HG03097 (cell line): Measurements from ENCODE around the gene RBM12.

ENCODE experiments used
- ATAC-seq: cut with Tn5 transposase; IDR thresholded peaks from one replicate; pipeline ENCODE4 v1.9.1; 2021; ENCODE audit not compliant: unreplicated experiment, low FRiP score

The RBM12 gene

GRCh38 chr20:35602851-35603495, 61.7 kb downstream of the RBM12 start:
- no peak for ATAC-seq

DNA sequence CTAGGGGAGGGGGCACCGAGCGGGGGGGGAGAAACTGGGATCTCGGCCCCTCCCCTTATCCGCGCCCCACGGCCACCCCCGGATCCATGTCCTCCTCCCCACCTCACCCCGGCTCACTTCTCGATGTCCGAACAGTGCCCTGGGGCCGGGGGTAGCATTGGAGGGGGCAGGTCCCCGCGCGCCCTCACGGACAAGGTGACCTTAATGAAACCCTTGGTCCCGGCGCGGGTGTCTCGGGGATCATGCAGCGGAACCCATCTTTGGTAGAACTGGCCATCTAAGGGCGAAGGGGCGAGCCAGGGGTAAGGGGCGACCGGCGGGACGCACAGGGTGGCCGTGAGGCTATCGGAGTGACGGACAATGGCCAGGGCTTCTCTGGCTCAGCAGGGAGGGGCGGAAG, 62.7 kb downstream of the RBM12 start:
- no peak for ATAC-seq

- ATAC-seq, result no peak
Measured at GRCh38 chr20:35600993-35601973, 63.4 kb downstream of the RBM12 start.

- ATAC-seq, result no peak
Measured at GRCh38 chr20:35600176-35600992, 64.3 kb downstream of the RBM12 start.

DNA sequence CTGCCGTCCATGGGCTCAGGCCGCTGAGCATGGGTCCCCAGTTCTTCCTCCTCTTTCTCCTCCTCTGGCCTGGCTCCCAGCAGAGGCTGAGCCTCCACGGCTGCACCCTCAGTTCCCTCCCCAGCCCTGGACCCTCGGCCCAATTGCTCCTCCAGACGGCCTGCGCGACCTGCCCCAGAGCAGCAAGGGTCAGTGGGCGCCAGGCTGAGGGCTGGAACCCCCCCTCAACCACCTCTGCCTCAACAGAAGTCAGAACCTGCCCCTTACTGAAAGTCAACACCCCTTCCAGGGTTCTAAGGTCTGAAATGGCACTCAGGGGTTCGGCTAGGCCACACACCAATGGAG, 65.0 kb downstream of the RBM12 start:
- ATAC-seq, result no peak
